Right atrium auricular region (tissue), 2 donors: Measurements from ENCODE around the gene MAFF. TPM values are rescaled to one million over a fixed set of nuclear protein-coding genes. Genes with fewer than 3 reads are reported as not detected.

Source experiments
- DNase-seq: peaks from one replicate; pipeline ENCODE4 v3.0.0-alpha.2; 2019; ENCODE audit warnings: low spot score
- H3K27ac ChIP-seq, 2 donors: fragments of 200-600 bp; sonication (generic); 1 replicate in 1 of 2; 2 replicates in 1 of 2; pipeline ENCODE4 v1.5.1; 2016 to 2019
- H3K27me3 ChIP-seq, 2 donors: fragments of 200-600 bp; sonication (generic); one replicate each; pipeline versions ENCODE4 v1.5.1 to v1.6.0; 2017 to 2019
- H3K36me3 ChIP-seq: fragments of 200-600 bp; sonication (generic); one replicate; pipeline ENCODE4 v1.5.1; 2016
- H3K4me1 ChIP-seq, 2 donors: fragments of 200-600 bp; sonication (generic); one replicate each; pipeline versions ENCODE4 v1.5.1 to v1.6.0; 2017 to 2019
- H3K4me3 ChIP-seq, 2 donors: fragments of 200-600 bp; sonication (generic); 1 replicate in 1 of 2; 2 replicates in 1 of 2; pipeline ENCODE4 v1.5.1; 2017 to 2019; ENCODE audit warnings: mild to moderate bottlenecking in 1 of 2, moderate library complexity in 1 of 2
- H3K9me3 ChIP-seq, 2 donors: fragments of 200-600 bp; sonication (generic); one replicate each; pipeline ENCODE4 v1.5.1; 2019
- CTCF ChIP-seq, 2 donors: fragments of 200-600 bp; sonication (generic); IDR thresholded peaks; one replicate each; pipeline ENCODE4 v1.5.1; 2019; ENCODE audit warnings: antibody characterized with exemption in 2 of 2
- total RNA-seq, 2 donors: library from RNA; depleted of rRNA; stranded (reverse); fragments of >200 nt; gene quantifications; one replicate each; pipeline ENCODE4 v1.1.0, GENCODE V29; 2016

Gene MAFF
- total RNA-seq, 2 donors from 2014 or later: 24.8 to 43.5 TPM

GRCh38 chr22:38240734-38241252 is 39.0 kb downstream of the MAFF start:
- peaks cover 28% of the 10 kb centered on the region for H3K36me3 ChIP-seq
- H3K27me3 ChIP-seq: no peaks in the 10 kb centered on the region
- no peak for DNase-seq
- peaks cover 0 to 61% of the 10 kb centered on the region in 2 donors for H3K4me1 ChIP-seq
- TF ChIP-seq CTCF (IDR thresholded peaks at IDR 0.05): no peak
- H3K9me3 ChIP-seq: no peaks in the 10 kb centered on the region
- no peak overlapping the region for H3K27ac ChIP-seq
- H3K4me3 ChIP-seq: no peak overlapping the region

GRCh38 chr22:38243007-38243765 is 41.4 kb downstream of the MAFF start:
- no peaks in the 10 kb centered on the region for H3K27me3 ChIP-seq
- no peak for DNase-seq
- H3K27ac ChIP-seq: peak overlapping the region; percentile 66 to 67
- H3K4me3 ChIP-seq: no peak overlapping the region
- no peak for TF ChIP-seq CTCF (IDR thresholded peaks at IDR 0.05)
- peaks cover 38% of the 10 kb centered on the region for H3K36me3 ChIP-seq
- H3K9me3 ChIP-seq: no peaks in the 10 kb centered on the region
- peaks cover 0 to 67% of the 10 kb centered on the region in 2 donors for H3K4me1 ChIP-seq

GRCh38 chr22:38244106-38244505 is 42.3 kb downstream of the MAFF start:
- DNase-seq: no peak
- H3K9me3 ChIP-seq: no peaks in the 10 kb centered on the region
- H3K27ac ChIP-seq: peak overlapping the region; percentile 66 to 67
- H3K27me3 ChIP-seq: no peaks in the 10 kb centered on the region
- H3K4me1 ChIP-seq: peaks cover 0 to 59% of the 10 kb centered on the region in 2 donors
- no peak for TF ChIP-seq CTCF (IDR thresholded peaks at IDR 0.05)
- no peak overlapping the region for H3K4me3 ChIP-seq
- H3K36me3 ChIP-seq: peaks cover 38% of the 10 kb centered on the region

- peaks cover 38% of the 10 kb centered on the region for H3K36me3 ChIP-seq
- no peaks in the 10 kb centered on the region for H3K27me3 ChIP-seq
- H3K4me3 ChIP-seq: no peak overlapping the region
- TF ChIP-seq CTCF (IDR thresholded peaks at IDR 0.05): no peak
- H3K9me3 ChIP-seq: no peaks in the 10 kb centered on the region
- H3K27ac ChIP-seq: peak overlapping the region; percentile 76 to 78
- DNase-seq: no peak
- peaks cover 0 to 58% of the 10 kb centered on the region in 2 donors for H3K4me1 ChIP-seq
Observed at GRCh38 chr22:38246046-38246658, 44.4 kb downstream of the MAFF start.

GRCh38 chr22:38246692-38247091 is 44.9 kb downstream of the MAFF start:
- no peaks in the 10 kb centered on the region for H3K9me3 ChIP-seq
- TF ChIP-seq CTCF (IDR thresholded peaks at IDR 0.05): no peak
- peaks cover 38% of the 10 kb centered on the region for H3K36me3 ChIP-seq
- no peaks in the 10 kb centered on the region for H3K27me3 ChIP-seq
- peak overlapping the region; percentile 76 to 78 for H3K27ac ChIP-seq
- DNase-seq: peak; percentile 81
- no peak overlapping the region for H3K4me3 ChIP-seq
- H3K4me1 ChIP-seq: peaks cover 0 to 64% of the 10 kb centered on the region in 2 donors
